Peyer's patch (tissue), 4 donors: Measurements from ENCODE around the gene E4F1.

Experiments used
- CTCF ChIP-seq, 6 experiments: fragments of 450-650 bp in 4 of 6; fragments of 200-600 bp in 2 of 6; sonication (generic) in 1 of 6; IDR thresholded peaks; one replicate each; pipeline ENCODE4 v1.5.1; 2017 to 2019; ENCODE audit warnings: antibody characterized with exemption in 6 of 6, mild to moderate bottlenecking in 3 of 6, moderate library complexity in 1 of 6
- POLR2A ChIP-seq, 2 donors: fragments of 450-650 bp; IDR thresholded peaks; one replicate each; pipeline ENCODE4 v1.5.1; 2017; ENCODE audit warnings: antibody characterized with exemption in 2 of 2, mild to moderate bottlenecking in 2 of 2, moderate library complexity in 2 of 2

- TF ChIP-seq CTCF (IDR thresholded peaks at IDR 0.05), result no peak
- no peak for TF ChIP-seq POLR2A (IDR thresholded peaks at IDR 0.05)
Observed at GRCh38 chr16:2278956-2279800, 55.8 kb downstream of the E4F1 start.
